Brain pericyte (primary cell): ENCODE results near the gene CDT1.

ENCODE experiments used
- DNase-seq: peaks from one replicate; pipeline ENCODE4 v3.0.0-alpha.2; 2012; ENCODE audit warnings: low read depth, low spot score

CDT1 gene

GRCh38 chr16:88804552-88805339 is 1.2 kb downstream of the CDT1 start:
- DNase-seq: no peak

- DNase-seq: no peak
Measured at GRCh38 chr16:88805340-88805715, 1.7 kb downstream of the CDT1 start.

DNA sequence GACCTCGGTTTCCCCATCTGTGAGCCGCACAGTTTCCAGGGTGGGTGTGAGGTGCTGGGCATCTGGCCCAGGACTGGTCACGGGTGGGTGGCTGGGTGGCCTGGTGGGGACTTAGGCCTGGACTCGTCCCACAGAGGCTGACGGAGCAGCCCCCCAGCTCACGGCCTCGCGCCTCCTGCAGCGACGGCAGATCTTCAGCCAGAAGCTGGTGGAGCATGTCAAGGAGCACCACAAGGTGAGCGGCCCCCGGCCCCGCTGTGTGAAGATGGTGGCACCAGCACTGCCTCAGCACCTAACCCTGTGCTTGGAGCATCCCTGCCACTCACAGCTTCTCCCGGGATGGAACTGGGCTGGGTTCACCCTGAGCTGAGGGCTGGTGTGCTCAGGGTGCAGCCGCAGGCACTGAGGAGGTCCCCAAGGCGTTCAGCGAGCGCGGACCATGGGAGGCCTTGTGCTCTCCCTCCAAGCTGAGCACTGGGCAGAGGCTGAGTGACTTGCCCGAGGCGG is 2.4 kb downstream of the CDT1 start:
- DNase-seq: no peak

DNA sequence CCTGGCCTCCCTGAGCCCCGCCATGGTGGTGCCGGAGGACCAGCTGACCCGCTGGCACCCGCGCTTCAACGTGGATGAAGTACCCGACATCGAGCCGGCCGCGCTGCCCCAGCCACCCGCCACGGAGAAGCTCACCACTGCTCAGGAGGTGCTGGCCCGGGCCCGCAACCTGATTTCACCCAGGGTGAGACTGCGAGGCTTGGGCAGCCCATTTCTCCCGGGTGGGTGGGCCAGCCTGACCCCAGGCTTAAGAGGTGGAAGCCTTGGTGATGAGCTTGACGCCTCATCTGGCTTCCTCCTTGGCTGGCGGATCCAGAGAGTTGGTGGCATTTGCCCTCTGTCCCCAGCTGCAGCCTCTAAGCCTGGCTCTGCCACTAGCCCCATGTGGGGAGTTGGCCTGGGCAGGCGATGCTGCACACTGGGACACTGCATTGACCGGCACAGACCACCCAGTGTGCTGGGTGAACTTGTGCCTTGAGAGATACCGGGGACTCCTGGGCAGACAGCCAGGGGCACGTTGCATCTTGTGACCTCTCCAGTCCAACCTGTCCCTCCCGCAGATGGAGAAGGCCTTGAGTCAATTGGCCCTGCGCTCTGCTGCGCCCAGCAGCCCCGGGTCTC is 3.0 kb downstream of the CDT1 start:
- no peak for DNase-seq

GRCh38 chr16:88807142-88807625 is 3.6 kb downstream of the CDT1 start:
- no peak for DNase-seq

DNA sequence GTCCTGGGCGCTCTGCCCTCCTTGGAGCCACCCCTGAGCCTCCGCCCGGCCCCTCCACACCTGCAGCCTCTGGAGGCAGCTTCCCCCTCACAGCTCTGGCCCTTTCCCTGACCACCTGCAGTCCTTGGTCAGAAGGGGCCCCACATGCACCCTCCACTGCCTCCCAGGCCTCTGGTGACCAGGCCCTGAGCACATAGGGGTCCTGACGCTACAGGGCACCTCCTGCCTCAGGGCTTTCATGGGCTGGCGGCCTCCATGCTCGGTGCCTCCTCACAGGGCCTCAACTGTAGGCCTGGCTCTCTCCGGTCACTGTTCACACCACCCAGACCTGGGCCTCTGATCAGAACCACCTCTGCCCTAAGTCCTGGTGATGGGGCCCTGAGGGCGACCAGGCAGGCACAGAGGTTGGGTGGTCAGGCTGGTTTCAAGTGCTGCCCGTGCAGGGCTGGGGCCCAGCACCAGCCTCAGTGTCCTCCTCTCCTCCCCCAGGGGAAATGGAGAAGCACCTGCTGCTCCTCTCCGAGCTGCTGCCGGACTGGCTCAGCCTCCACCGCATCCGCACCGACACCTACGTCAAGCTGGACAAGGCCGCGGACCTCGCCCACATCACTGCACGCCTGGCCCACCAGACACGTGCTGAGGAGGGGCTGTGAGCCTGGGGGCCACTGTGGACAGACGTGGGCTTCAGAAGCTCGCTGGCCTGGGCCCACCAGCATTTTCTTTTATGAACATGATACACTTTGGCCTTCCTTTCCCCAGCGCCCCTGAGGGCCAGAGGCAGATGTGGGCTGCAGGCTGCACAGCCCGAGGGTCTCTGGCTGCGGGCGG is 4.3 kb downstream of the CDT1 start:
- no peak for DNase-seq

DNA sequence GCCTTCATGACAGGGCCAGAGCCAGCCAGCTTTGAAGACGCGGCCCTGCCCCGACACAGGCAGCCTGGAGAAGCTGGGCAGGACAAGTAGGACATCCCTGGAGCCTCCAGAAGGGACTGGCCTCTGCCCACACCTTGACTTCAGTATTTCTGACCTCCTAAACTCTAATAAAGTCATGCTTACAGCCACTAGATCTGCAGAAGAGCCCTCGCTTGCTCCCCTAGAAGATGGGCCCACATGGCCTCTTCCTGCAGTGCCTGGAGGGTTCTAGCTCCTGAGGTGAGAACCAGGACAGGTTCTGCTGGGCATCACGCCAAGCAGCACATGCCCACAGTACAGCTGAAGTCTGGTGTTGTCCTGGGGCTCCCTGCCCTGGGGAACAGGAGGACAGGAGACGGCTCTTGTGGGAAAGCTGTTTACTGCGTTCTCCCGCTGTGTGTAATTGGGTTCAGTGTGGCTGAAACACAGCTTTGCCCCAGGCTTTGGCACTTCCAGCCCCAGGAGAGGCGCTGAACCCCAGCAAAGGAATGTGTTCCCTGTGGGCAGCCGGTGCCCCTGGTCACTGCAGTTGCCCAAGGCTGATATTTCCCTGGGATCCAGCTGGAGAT is 5.6 kb downstream of the CDT1 start:
- no peak for DNase-seq

- no peak for DNase-seq
Measured at GRCh38 chr16:88809676-88810165, 6.1 kb downstream of the CDT1 start.

DNA sequence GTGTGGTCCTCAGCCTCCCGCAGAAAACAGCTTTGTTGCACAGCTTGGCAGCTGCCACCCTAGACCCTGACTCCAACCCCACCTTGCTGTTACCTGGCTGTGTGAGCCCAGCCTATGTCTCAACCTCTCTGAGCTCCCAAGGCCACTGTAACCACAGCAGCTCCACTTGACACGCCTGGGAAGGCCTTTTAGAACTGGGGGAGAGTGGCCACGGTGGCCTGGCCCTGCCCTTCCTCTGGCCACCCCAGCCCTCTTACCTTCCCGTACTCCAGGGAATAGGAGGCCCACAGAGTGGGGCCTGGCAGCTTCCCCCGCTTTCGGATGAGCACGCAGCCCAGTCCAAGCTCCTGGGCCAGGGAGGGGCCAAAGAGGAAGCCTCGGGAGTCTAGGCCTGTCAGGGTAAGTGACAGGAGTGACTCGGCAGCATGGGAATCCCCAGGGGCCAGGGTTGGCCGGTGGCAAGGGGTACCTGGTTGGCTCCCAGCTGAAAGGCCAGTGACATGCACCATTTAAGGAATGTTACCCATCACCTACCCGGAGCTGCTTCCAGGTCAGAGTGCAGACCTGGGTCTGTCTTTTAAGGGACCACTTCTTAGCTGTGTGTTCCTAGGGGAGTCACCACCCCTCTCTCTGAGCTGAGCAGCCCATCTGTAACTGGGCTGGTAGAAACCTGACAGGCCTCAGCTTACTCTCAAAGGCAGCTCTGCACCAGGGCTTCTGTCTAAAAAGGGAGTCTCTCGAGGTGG is 6.8 kb downstream of the CDT1 start:
- no peak for DNase-seq

DNA sequence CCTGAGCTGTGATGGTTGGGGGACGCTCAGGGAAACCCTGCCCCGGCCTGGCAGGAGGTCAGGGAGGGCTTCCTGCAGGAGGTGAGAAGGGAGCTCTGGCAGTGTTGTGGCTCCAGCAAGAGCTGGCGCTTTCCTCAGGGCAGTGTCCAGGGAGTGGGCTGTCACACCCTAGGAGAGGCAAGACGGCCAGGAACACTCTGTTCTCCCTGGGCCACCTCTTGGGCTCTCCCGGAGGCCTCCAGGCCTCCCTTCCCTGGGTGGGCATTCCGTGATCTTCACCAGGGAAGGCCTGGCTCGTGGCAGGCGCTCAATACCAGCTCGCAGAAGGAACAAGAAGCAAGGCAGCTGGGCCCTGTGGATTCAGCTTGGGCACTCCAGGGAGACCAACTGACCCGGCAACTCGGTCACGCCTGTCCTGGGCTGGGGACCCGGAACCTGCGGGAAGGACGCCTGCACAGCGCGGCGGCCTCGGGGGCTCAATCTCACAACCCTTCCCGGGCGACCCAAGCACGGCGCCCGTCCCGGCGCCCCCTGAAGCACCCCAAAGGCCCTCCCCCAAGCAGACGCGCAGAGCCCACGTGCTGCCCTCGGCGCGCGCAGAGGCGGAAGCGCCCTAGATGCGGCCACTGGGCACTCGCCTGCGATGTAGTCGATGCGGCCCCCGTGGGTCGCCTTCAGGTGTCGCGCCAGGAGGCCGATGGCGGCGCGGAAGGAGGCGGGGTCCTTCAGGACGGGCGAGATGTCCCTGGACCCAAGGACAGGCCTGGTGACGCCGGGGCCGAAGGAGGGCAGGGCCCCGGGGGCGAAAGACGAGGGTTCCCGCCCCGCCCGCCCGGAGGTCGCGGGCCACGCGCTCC is 7.6 kb downstream of the CDT1 start:
- peak; percentile 50 for DNase-seq

GRCh38 chr16:88811769-88812512 is 8.4 kb downstream of the CDT1 start, which contains the start of gene APRT:
APRT (minus strand) TSS chr16:88811928; CDS start chr16:88811899, 29 bp downstream.
- DNase-seq: peak; percentile 87

GRCh38 chr16:88812513-88813268 is 9.1 kb downstream of the CDT1 start:
- DNase-seq: no peak

DNA sequence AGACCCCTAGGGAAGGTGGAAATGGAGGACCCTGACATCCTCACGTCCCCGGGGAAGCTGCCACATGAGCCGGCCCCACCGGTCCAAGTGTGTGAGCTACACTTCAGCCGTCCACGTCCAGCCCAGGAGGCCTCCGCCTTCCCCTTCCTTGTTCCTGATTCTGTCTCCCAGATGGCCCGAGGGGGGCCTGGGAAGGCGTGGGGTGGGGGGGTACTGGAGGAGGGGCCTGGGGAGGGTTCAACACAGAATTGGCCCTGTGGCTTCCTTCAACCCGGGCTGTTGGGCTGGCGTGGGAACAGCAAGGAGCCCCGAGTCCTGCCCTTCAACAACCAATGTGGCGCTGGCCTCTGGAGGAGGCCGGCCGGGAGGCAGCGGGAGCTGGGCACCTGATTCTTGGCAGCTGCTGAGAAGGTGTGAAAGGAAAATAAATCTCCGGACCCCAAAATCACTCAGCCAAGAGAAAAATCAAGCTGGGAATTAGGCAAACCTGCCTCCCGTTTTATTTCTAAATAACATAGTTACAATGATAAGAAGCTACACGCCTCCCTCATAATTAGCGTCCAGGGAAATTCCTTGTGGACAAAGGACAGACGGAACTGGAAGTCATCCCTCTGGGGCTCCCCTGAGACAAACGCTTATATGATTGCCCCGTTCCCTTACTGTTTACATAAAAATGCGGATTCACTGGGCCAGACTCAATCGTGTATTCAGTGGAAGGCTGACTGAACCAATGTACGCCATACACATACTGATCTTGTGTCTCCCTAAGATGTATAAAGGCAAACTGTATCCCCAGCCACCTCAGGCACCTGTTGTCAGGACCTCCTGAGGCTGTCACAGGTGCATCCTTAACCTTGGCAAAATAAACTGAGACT is 9.9 kb downstream of the CDT1 start:
- no peak for DNase-seq

DNA sequence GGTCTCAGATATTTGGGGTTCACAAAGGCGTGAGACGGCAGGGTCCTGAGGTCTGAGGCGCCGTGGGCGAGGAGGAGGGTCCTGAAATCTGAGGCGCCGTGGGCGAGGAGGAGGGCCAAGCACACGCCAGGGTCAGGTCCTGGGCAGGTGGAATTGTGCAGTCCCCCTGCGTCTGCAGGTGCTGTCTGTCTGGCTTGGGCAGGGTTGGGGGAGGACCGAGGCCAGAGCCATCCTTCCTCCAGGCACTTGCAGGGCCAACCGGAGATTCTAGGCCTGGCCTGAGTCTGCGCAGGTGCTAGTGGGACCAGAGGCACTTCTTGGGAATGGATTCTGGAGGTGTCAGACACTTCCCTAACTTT is 10.5 kb downstream of the CDT1 start:
- no peak for DNase-seq

GRCh38 chr16:88815227-88815626 is 11.6 kb downstream of the CDT1 start:
- DNase-seq: no peak

GRCh38 chr16:88815901-88816589 is 12.5 kb downstream of the CDT1 start:
- DNase-seq: no peak
